Stomach (tissue), 9 donors: ENCODE measurements around the gene ERMARD. TPM values are rescaled to one million over a fixed set of nuclear protein-coding genes. Genes with fewer than 3 reads are reported as not detected.

ENCODE experiments used
- DNase-seq, 2 donors: peaks; one replicate each; pipeline versions ENCODE4 v3.0.0 to v3.0.0-alpha.2; 2013 to 2019
- H3K27ac ChIP-seq, 5 donors: fragments of 200-600 bp in 4 of 5; sonication (generic) in 4 of 5; one replicate each; pipeline ENCODE4 v1.5.1; 2013 to 2019; ENCODE audit warnings: mild to moderate bottlenecking in 1 of 5, moderate library complexity in 1 of 5
- H3K27me3 ChIP-seq, 3 donors: fragments of 200-600 bp; sonication (generic); one replicate each; pipeline ENCODE4 v1.5.1; 2017 to 2019; ENCODE audit warnings: mixed run types in 1 of 3
- H3K36me3 ChIP-seq, 4 donors: fragments of 200-600 bp; sonication (generic); 1 replicate in 3 of 4; 2 replicates in 1 of 4; pipeline ENCODE4 v1.5.1; 2016 to 2019
- H3K4me1 ChIP-seq, 4 donors: fragments of 200-600 bp; sonication (generic); one replicate each; pipeline ENCODE4 v1.5.1; 2016 to 2019
- H3K4me3 ChIP-seq, 4 donors: fragments of 200-600 bp; sonication (generic) in 3 of 4; one replicate each; pipeline ENCODE4 v1.5.1; 2016 to 2019; ENCODE audit warnings: mild to moderate bottlenecking in 1 of 4
- H3K9me3 ChIP-seq, 4 donors: fragments of 200-600 bp; sonication (generic); one replicate each; pipeline ENCODE4 v1.5.1; 2016 to 2019
- EP300 ChIP-seq: sonication (generic); formaldehyde crosslinking; IDR thresholded peaks from one replicate; pipeline ENCODE4 v1.6.1; 2017; ENCODE audit warnings: antibody characterized with exemption
- POLR2A ChIP-seq, 4 donors: fragments of 450-650 bp; IDR thresholded peaks; one replicate each; pipeline ENCODE4 v1.6.1; 2016; ENCODE audit warnings: antibody characterized with exemption in 4 of 4, control low read depth in 2 of 4, mild to moderate bottlenecking in 1 of 4, moderate library complexity in 1 of 4
- POLR2AphosphoS5 ChIP-seq, 3 donors: sonication (generic); formaldehyde crosslinking; IDR thresholded peaks; one replicate each; pipeline ENCODE4 v1.6.1; 2016; ENCODE audit warnings: antibody characterized with exemption in 3 of 3
- WGBS, 5 donors: extraction: QIAGEN DNeasy Blood & Tissue Kit in 3 of 5; methylation state at CpG; one replicate each; pipeline versions ENCODE4 v1.1.5 to v1.1.7; 2013 to 2018; 5-methylcytosine and 5-hydroxymethylcytosine counted together
- intact Hi-C: fragments of 100-400 bp; cut with DNase I; formaldehyde crosslinking; loops from one replicate; pipeline ENCODE4 v1.15.1; 2023; ENCODE audit warnings: low total_unique reads
- polyA plus RNA-seq, 3 donors: library from polyadenylated mRNA; stranded (reverse); fragments of 200-250 nt; gene quantifications; one replicate each; pipeline ENCODE4 v1.2.3, GENCODE V29; 2013
- total RNA-seq, 5 donors: library from RNA; depleted of rRNA; stranded (reverse); fragments of >200 nt; gene quantifications; one replicate each; pipeline versions ENCODE4 v1.1.0 to v1.2.3, GENCODE V29; 2014 to 2016
- TF ChIP-seq, protein P1 (sequence below), 7 experiments: fragments of 450-650 bp in 4 of 7; fragments of 200-600 bp in 3 of 7; sonication (generic) in 3 of 7; IDR thresholded peaks; one replicate each; pipeline ENCODE4 v1.5.1; 2016 to 2019; ENCODE audit warnings: antibody characterized with exemption in 7 of 7, control low read depth in 2 of 7, mild to moderate bottlenecking in 1 of 7
- donor health status: healthy with polysubstance abuse.
- donor health status: Bipolar disorder and iron deficiency.
- donor health status: healthy.

The ERMARD gene
- total and polyA plus RNA-seq, 8 donors = 4.1 to 84.5 (median 20.8) TPM

DNA sequence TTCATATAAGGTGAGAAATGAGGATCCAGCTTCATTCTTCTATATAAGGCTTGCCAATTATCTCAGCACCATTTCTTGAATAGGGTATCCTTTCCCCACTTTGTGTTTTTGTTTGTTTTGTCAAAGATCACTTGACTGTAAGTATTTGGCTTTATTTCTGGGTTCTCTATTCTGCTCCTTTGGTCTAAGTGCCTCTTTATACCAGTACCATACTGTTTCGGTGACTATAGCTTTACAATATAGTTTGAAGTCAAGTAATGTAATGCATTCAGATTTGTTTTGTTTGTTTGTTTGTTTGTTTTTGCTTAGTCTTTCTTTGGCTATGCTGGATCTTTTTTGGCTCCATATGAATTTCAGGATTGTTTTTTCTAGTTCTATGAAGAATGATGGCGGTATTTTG lies 64.6 kb downstream of the ERMARD start:
- H3K27me3 ChIP-seq = no peaks in the 10 kb centered on the region
- TF ChIP-seq, protein P1, sequence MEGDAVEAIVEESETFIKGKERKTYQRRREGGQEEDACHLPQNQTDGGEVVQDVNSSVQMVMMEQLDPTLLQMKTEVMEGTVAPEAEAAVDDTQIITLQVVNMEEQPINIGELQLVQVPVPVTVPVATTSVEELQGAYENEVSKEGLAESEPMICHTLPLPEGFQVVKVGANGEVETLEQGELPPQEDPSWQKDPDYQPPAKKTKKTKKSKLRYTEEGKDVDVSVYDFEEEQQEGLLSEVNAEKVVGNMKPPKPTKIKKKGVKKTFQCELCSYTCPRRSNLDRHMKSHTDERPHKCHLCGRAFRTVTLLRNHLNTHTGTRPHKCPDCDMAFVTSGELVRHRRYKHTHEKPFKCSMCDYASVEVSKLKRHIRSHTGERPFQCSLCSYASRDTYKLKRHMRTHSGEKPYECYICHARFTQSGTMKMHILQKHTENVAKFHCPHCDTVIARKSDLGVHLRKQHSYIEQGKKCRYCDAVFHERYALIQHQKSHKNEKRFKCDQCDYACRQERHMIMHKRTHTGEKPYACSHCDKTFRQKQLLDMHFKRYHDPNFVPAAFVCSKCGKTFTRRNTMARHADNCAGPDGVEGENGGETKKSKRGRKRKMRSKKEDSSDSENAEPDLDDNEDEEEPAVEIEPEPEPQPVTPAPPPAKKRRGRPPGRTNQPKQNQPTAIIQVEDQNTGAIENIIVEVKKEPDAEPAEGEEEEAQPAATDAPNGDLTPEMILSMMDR (IDR thresholded peaks at IDR 0.05) = no peak
- no peak for TF ChIP-seq POLR2A (IDR thresholded peaks at IDR 0.05)
- TF ChIP-seq POLR2AphosphoS5 (IDR thresholded peaks at IDR 0.05) = no peak
- TF ChIP-seq EP300 = no peak
- 92 to 98% (median 96%) methylated on average over 2 of the region's 2 CpGs for WGBS, 5 donors
- no peak for DNase-seq
- H3K27ac ChIP-seq = no peak overlapping the region
- intact Hi-C loops = no loop called here
- H3K9me3 ChIP-seq = peaks cover 0 to 6% (median 3%) of the 10 kb centered on the region in 4 donors
- H3K36me3 ChIP-seq = no peaks in the 10 kb centered on the region
- no peaks in the 10 kb centered on the region for H3K4me1 ChIP-seq
- H3K4me3 ChIP-seq = no peak overlapping the region

DNA sequence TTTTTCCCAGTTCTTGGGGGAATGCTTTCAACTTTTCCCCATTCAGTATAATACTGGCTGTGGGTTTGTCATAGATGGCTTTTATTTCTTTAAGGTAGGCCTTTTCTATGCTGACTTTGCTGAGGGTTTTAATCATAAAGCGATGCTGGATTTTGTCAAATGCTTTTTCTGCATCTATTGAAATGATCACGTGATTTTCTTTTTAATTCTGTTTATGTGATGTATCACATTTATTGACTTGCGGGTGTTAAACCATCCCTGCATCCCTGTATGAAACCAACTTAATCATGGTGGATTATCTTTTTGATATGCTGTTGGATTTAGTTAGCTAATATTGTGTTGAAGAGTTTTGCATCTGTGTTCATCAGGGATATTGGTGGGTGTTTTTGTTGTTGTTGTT lies 65.6 kb downstream of the ERMARD start:
- TF ChIP-seq EP300 (no peak), POLR2AphosphoS5 (IDR thresholded peaks at IDR 0.05) (no peak), POLR2A (IDR thresholded peaks at IDR 0.05) (no peak)
- TF ChIP-seq, protein P1 (IDR thresholded peaks at IDR 0.05) = no peak
- intact Hi-C loops = no loop called here
- WGBS, 5 donors = 73 to 97% (median 83%) methylated on average over 3 of the region's 3 CpGs
- Histone ChIP-seq H3K4me3 (no peak overlapping the region), H3K27ac (no peak overlapping the region), H3K4me1 (no peaks in the 10 kb centered on the region), H3K36me3 (no peaks in the 10 kb centered on the region), H3K27me3 (no peaks in the 10 kb centered on the region), H3K9me3 (peaks cover 0 to 6% (median 3%) of the 10 kb centered on the region in 4 donors)
- no peak for DNase-seq

DNA sequence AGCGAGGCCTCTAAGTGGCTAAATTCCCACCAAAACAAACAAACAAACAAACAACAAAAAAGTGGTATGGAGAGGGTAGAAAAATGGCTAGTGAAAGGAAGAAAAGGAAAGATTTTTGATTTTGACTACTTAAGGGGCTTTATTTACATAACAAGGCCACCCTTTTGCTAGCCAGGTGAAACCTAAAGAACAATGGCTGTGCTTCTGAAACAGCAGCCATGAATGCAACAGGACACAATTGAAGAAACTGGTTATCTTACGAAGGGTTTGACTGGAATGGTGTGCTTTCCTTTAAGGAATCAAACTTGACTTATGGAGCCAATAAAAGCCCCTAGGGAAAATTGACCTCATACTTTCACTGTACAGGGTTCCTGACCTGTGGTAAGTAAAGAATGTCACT lies 68.9 kb downstream of the ERMARD start:
- H3K4me3 ChIP-seq = no peak overlapping the region
- intact Hi-C loops = loop anchor here (10.0 kb wide), 1 partner anchor 704 kb away; no protein-coding TSS in a partner anchor
- WGBS, 5 donors = 66 to 90% (median 73%) methylated on average over 2 of the region's 2 CpGs
- no peak for DNase-seq
- H3K9me3 ChIP-seq = peaks cover 0 to 6% (median 3%) of the 10 kb centered on the region in 4 donors
- peaks cover 0 to 14% (median 2%) of the 10 kb centered on the region in 3 donors for H3K27me3 ChIP-seq
- no peaks in the 10 kb centered on the region for H3K36me3 ChIP-seq
- H3K4me1 ChIP-seq = no peaks in the 10 kb centered on the region
- TF ChIP-seq, protein P1 (IDR thresholded peaks at IDR 0.05) = no peak
- TF ChIP-seq POLR2AphosphoS5 (IDR thresholded peaks at IDR 0.05) (no peak), EP300 (no peak)
- no peak overlapping the region for H3K27ac ChIP-seq

DNA sequence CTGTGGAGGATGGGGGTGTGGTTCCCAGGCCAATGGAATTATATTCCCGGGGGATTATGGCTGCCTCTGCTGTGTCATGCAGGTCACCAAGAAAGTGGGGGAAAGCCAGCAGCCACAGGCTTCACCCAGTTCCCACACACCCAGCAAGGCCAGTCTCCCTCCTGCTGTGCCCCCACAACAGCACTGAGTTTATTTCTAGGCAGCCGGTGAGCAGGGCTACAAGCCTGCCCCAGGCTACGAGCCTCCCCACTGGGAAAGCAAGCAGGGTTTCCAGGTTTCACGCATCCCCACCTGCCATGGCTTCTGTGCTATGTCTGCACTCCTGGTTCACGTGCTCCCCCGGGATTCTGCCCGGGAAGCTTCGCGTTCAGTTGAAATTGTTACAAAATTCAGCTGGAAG lies 72.6 kb downstream of the ERMARD start:
- intact Hi-C loops = loop anchor here (10.0 kb wide), 1 partner anchor 701 kb away; no protein-coding TSS in a partner anchor
- WGBS, 5 donors = 81 to 88% (median 87%) methylated on average over 8 to 9 of the region's 9 CpGs
- TF ChIP-seq EP300 (no peak), POLR2AphosphoS5 (IDR thresholded peaks at IDR 0.05) (no peak), POLR2A (IDR thresholded peaks at IDR 0.05) (no peak)
- TF ChIP-seq, protein P1 (IDR thresholded peaks at IDR 0.05) = no peak
- no peaks in the 10 kb centered on the region for H3K36me3 ChIP-seq
- peaks cover 0 to 33% (median 10%) of the 10 kb centered on the region in 3 donors for H3K27me3 ChIP-seq
- H3K4me3 ChIP-seq = no peak overlapping the region
- H3K27ac ChIP-seq = no peak overlapping the region
- H3K9me3 ChIP-seq = peaks cover 0 to 6% (median 0%) of the 10 kb centered on the region in 4 donors
- H3K4me1 ChIP-seq = no peaks in the 10 kb centered on the region
- DNase-seq = no peak
